Measurements from ENCODE around the gene GAR1. TPM values are rescaled to one million over a fixed set of nuclear protein-coding genes. Genes with fewer than 3 reads are reported as not detected.
"Not testable (repeated sequence)": the region's sequence is repeated elsewhere in the genome, so short reads cannot be mapped to it uniquely, and the experiment has no call there.

GAR1 gene
- 10 to 100 TPM; 15.9 to 23.1 TPM for polyA plus RNA-seq

GRCh38 chr4:109815151-109816081 lies at the start of gene GAR1:
Gene GAR1, plus strand, starts transcription at chr4:109815762. Its CDS starts 403 bp downstream, at chr4:109816165.
- Histone ChIP-seq H3K4me1 (ENCODE audit: control insufficient read depth in 2 of 2, insufficient read depth in 2 of 2, low read length in 1 of 2) (no peaks in the 10 kb centered on the region), H3K4me3 (ENCODE audit: low read depth in 1 of 2, low read length in 2 of 2) (peak within 1 kb of the TSS; percentile 74 to 79), H3K36me3 (ENCODE audit: control insufficient read depth in 2 of 2, insufficient read depth in 2 of 2, low read length in 1 of 2) (peaks cover 0 to 2% of the 10 kb centered on the region in 2 donors), H3K27ac (ENCODE audit: low read depth in 2 of 2, low read length in 1 of 2) (peak within 1 kb of the TSS; percentile 91 to 95), H3K9me3 (ENCODE audit: control insufficient read depth in 2 of 2, insufficient read depth in 1 of 2, low read depth in 1 of 2, low read length in 1 of 2) (no peaks in the 10 kb centered on the region), H3K27me3 (ENCODE audit: control insufficient read depth in 1 of 2, insufficient read depth in 2 of 2, low read length in 2 of 2) (no peaks in the 10 kb centered on the region)
- 0% methylated on average over 53 of the region's 53 CpGs for WGBS, 2 donors

GRCh38 chr4:109782092-109782491 lies 33.5 kb upstream of the GAR1 start:
- not testable (repeated sequence) for H3K27ac ChIP-seq (ENCODE audit: low read depth in 2 of 2, low read length in 1 of 2); H3K36me3 ChIP-seq (ENCODE audit: control insufficient read depth in 2 of 2, insufficient read depth in 2 of 2, low read length in 1 of 2); H3K27me3 ChIP-seq (ENCODE audit: control insufficient read depth in 1 of 2, insufficient read depth in 2 of 2, low read length in 2 of 2); H3K4me1 ChIP-seq (ENCODE audit: control insufficient read depth in 2 of 2, insufficient read depth in 2 of 2, low read length in 1 of 2); H3K9me3 ChIP-seq (ENCODE audit: control insufficient read depth in 2 of 2, insufficient read depth in 1 of 2, low read depth in 1 of 2, low read length in 1 of 2); H3K4me3 ChIP-seq (ENCODE audit: low read depth in 1 of 2, low read length in 2 of 2)
- 87 to 88% methylated on average over 2 of the region's 2 CpGs for WGBS, 2 donors

- H3K27ac ChIP-seq (ENCODE audit: low read depth in 2 of 2, low read length in 1 of 2) = no peak overlapping the region
- no peaks in the 10 kb centered on the region for H3K4me1 ChIP-seq (ENCODE audit: control insufficient read depth in 2 of 2, insufficient read depth in 2 of 2, low read length in 1 of 2)
- H3K27me3 ChIP-seq (ENCODE audit: control insufficient read depth in 1 of 2, insufficient read depth in 2 of 2, low read length in 2 of 2) = no peaks in the 10 kb centered on the region
- no peaks in the 10 kb centered on the region for H3K36me3 ChIP-seq (ENCODE audit: control insufficient read depth in 2 of 2, insufficient read depth in 2 of 2, low read length in 1 of 2)
- no peak overlapping the region for H3K4me3 ChIP-seq (ENCODE audit: low read depth in 1 of 2, low read length in 2 of 2)
- no peaks in the 10 kb centered on the region for H3K9me3 ChIP-seq (ENCODE audit: control insufficient read depth in 2 of 2, insufficient read depth in 1 of 2, low read depth in 1 of 2, low read length in 1 of 2)
- WGBS, 2 donors = 79 to 85% methylated on average over 1 of the region's 1 CpG
Observed at GRCh38 chr4:109786846-109787245, 28.7 kb upstream of the GAR1 start.

DNA sequence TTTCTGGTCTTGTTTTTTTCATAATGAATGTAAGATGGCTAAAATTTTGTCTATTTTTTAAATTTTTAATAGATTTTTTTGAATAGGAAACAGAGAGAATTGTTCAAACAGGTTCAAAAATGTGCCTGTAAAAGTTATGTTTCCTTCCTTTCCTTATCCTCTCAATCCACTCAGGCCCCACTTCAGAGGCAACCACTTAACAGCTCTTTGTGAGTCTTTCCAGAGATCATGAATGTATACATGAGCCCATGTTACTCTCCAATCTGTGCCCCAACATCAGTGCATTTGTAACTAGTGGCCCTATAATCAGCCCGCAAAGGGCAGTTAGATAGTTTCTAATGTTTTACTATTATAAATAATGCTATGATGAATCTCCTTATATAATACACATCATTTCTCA lies 27.8 kb upstream of the GAR1 start:
- H3K9me3 ChIP-seq (ENCODE audit: control insufficient read depth in 2 of 2, insufficient read depth in 1 of 2, low read depth in 1 of 2, low read length in 1 of 2) = no peaks in the 10 kb centered on the region
- no peak overlapping the region for H3K27ac ChIP-seq (ENCODE audit: low read depth in 2 of 2, low read length in 1 of 2)
- no peaks in the 10 kb centered on the region for H3K4me1 ChIP-seq (ENCODE audit: control insufficient read depth in 2 of 2, insufficient read depth in 2 of 2, low read length in 1 of 2)
- H3K4me3 ChIP-seq (ENCODE audit: low read depth in 1 of 2, low read length in 2 of 2) = no peak overlapping the region
- 91 to 94% methylated on average over 1 of the region's 1 CpG for WGBS, 2 donors
- no peaks in the 10 kb centered on the region for H3K27me3 ChIP-seq (ENCODE audit: control insufficient read depth in 1 of 2, insufficient read depth in 2 of 2, low read length in 2 of 2)
- H3K36me3 ChIP-seq (ENCODE audit: control insufficient read depth in 2 of 2, insufficient read depth in 2 of 2, low read length in 1 of 2) = no peaks in the 10 kb centered on the region

GRCh38 chr4:109795059-109795458 lies 20.5 kb upstream of the GAR1 start:
- H3K4me1 ChIP-seq (ENCODE audit: control insufficient read depth in 2 of 2, insufficient read depth in 2 of 2, low read length in 1 of 2) = no peaks in the 10 kb centered on the region

DNA sequence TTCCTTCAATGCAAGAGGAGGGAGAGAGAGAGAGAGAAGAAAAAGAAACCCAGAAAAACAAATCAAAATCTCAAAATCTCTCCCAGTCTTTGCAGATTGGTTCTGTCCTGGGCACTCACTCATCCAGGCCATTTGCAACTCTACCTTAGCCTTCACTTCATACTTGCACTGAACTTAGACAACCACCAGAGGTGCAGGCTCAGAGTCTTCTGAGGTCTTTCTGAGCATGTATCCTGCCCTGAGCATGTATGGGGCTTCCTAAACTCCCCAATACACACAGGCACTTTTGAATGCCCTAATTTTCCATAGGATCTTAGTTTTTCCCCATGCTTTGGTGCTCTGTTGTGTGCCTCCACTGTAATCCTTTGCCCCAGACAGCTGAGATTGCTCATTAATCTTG lies 16.7 kb upstream of the GAR1 start:
- Histone ChIP-seq H3K4me3 (ENCODE audit: low read depth in 1 of 2, low read length in 2 of 2) (no peak overlapping the region), H3K27ac (ENCODE audit: low read depth in 2 of 2, low read length in 1 of 2) (no peak overlapping the region), H3K4me1 (ENCODE audit: control insufficient read depth in 2 of 2, insufficient read depth in 2 of 2, low read length in 1 of 2) (no peaks in the 10 kb centered on the region), H3K9me3 (ENCODE audit: control insufficient read depth in 2 of 2, insufficient read depth in 1 of 2, low read depth in 1 of 2, low read length in 1 of 2) (peaks cover 0 to 3% of the 10 kb centered on the region in 2 donors), H3K27me3 (ENCODE audit: control insufficient read depth in 1 of 2, insufficient read depth in 2 of 2, low read length in 2 of 2) (no peaks in the 10 kb centered on the region), H3K36me3 (ENCODE audit: control insufficient read depth in 2 of 2, insufficient read depth in 2 of 2, low read length in 1 of 2) (no peaks in the 10 kb centered on the region)

More at GRCh38 chr4:109795059-109795458, 20.5 kb upstream of the GAR1 start:
- Histone ChIP-seq H3K4me3 (ENCODE audit: low read depth in 1 of 2, low read length in 2 of 2) (no peak overlapping the region), H3K36me3 (ENCODE audit: control insufficient read depth in 2 of 2, insufficient read depth in 2 of 2, low read length in 1 of 2) (no peaks in the 10 kb centered on the region), H3K27ac (ENCODE audit: low read depth in 2 of 2, low read length in 1 of 2) (no peak overlapping the region), H3K9me3 (ENCODE audit: control insufficient read depth in 2 of 2, insufficient read depth in 1 of 2, low read depth in 1 of 2, low read length in 1 of 2) (peaks cover 0 to 3% of the 10 kb centered on the region in 2 donors), H3K27me3 (ENCODE audit: control insufficient read depth in 1 of 2, insufficient read depth in 2 of 2, low read length in 2 of 2) (no peaks in the 10 kb centered on the region)
- 91 to 93% methylated on average over 6 of the region's 6 CpGs for WGBS, 2 donors

DNA sequence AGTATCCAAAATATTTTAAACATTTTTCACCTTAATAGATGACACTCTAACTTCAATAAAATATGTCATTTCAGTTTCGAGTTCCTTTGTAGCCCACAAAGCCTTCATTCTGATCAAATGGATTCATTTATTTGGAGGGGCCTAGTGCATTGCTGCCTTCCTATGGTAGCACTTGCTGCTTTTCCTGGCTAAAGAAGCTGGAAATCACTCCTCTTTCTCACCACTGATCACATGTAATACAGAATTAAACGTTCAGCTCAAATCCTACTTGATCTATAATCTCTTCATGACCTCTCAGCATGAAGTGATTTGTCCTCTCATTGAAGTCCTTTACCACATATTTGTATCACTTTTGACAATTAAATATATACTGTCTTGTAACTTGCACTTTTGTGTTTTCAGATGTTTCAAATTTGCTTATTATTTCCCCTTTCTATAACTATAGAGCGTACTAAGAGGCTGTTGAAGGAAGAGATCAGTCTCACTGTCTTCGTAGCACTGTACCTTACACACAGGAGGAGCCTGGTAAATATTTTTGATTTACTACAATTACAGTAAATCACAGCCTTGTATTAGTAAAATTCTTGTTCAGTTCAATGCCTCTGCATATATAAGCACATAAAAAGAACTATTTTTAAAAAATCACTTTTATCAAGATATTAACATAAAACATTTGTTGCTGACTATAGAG lies 14.3 kb upstream of the GAR1 start:
- H3K27me3 ChIP-seq (ENCODE audit: control insufficient read depth in 1 of 2, insufficient read depth in 2 of 2, low read length in 2 of 2) = no peaks in the 10 kb centered on the region
- H3K36me3 ChIP-seq (ENCODE audit: control insufficient read depth in 2 of 2, insufficient read depth in 2 of 2, low read length in 1 of 2) = no peaks in the 10 kb centered on the region
- WGBS, 2 donors = 43 to 61% methylated on average over 4 of the region's 4 CpGs
- no peaks in the 10 kb centered on the region for H3K4me1 ChIP-seq (ENCODE audit: control insufficient read depth in 2 of 2, insufficient read depth in 2 of 2, low read length in 1 of 2)
- H3K9me3 ChIP-seq (ENCODE audit: control insufficient read depth in 2 of 2, insufficient read depth in 1 of 2, low read depth in 1 of 2, low read length in 1 of 2) = peaks cover 0 to 3% of the 10 kb centered on the region in 2 donors
- H3K4me3 ChIP-seq (ENCODE audit: low read depth in 1 of 2, low read length in 2 of 2) = peak overlapping the region in 1 of 2 donors; percentile 15
- H3K27ac ChIP-seq (ENCODE audit: low read depth in 2 of 2, low read length in 1 of 2) = no peak overlapping the region

DNA sequence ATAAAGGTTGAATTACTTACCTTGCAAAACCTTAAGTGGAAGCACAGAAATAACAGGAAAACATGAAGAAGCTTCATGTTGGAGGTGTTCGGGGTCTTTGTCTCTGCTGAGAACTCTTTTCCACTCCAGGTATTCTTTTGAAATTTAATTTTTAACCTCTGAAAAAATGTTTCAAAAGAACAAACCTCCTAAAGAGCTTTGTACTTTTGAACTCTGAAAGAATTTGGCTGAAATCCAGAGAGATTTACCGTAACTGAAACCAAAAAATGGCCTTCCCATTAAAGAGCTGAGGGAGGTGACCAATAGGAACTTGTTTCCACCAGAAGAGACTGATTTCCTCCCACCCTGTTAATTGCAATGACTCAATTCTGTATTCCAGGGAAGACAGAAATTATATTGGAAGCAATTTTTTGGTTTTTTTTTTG lies 13.7 kb upstream of the GAR1 start, which contains the start of gene CFI:
TSS of gene CFI (minus strand) at position 105 of the 425 bp plus-strand sequence. CDS start at position 77, 28 bp downstream.
- Histone ChIP-seq H3K27me3 (ENCODE audit: control insufficient read depth in 1 of 2, insufficient read depth in 2 of 2, low read length in 2 of 2) (no peaks in the 10 kb centered on the region), H3K9me3 (ENCODE audit: control insufficient read depth in 2 of 2, insufficient read depth in 1 of 2, low read depth in 1 of 2, low read length in 1 of 2) (no peaks in the 10 kb centered on the region), H3K4me1 (ENCODE audit: control insufficient read depth in 2 of 2, insufficient read depth in 2 of 2, low read length in 1 of 2) (no peaks in the 10 kb centered on the region), H3K36me3 (ENCODE audit: control insufficient read depth in 2 of 2, insufficient read depth in 2 of 2, low read length in 1 of 2) (no peaks in the 10 kb centered on the region), H3K4me3 (ENCODE audit: low read depth in 1 of 2, low read length in 2 of 2) (peak within 1 kb of the TSS in 1 of 2 donors; percentile 15), H3K27ac (ENCODE audit: low read depth in 2 of 2, low read length in 1 of 2) (no peak within 1 kb of the TSS)
- 28 to 33% methylated on average over 2 of the region's 2 CpGs for WGBS, 2 donors

GRCh38 chr4:109803924-109804571 lies 11.5 kb upstream of the GAR1 start:
- H3K4me3 ChIP-seq (ENCODE audit: low read depth in 1 of 2, low read length in 2 of 2) = no peak overlapping the region
- 26 to 33% methylated on average over 4 of the region's 4 CpGs for WGBS, 2 donors
- H3K27me3 ChIP-seq (ENCODE audit: control insufficient read depth in 1 of 2, insufficient read depth in 2 of 2, low read length in 2 of 2) = no peaks in the 10 kb centered on the region
- no peak overlapping the region for H3K27ac ChIP-seq (ENCODE audit: low read depth in 2 of 2, low read length in 1 of 2)
- H3K9me3 ChIP-seq (ENCODE audit: control insufficient read depth in 2 of 2, insufficient read depth in 1 of 2, low read depth in 1 of 2, low read length in 1 of 2) = no peaks in the 10 kb centered on the region
- no peaks in the 10 kb centered on the region for H3K36me3 ChIP-seq (ENCODE audit: control insufficient read depth in 2 of 2, insufficient read depth in 2 of 2, low read length in 1 of 2)
- no peaks in the 10 kb centered on the region for H3K4me1 ChIP-seq (ENCODE audit: control insufficient read depth in 2 of 2, insufficient read depth in 2 of 2, low read length in 1 of 2)
